Sigmoid colon (tissue), 7 donors: ENCODE measurements around the gene LRRC8D. TPM values are rescaled to one million over a fixed set of nuclear protein-coding genes. Genes with fewer than 3 reads are reported as not detected.

ENCODE experiments used
- DNase-seq: peaks from one replicate; pipeline ENCODE4 v3.0.0-alpha.2; 2019
- H3K27ac ChIP-seq, 4 donors: fragments of 200-600 bp; sonication (generic); one replicate each; pipeline ENCODE4 v1.5.1; 2016 to 2019; ENCODE audit warnings: mild to moderate bottlenecking in 1 of 4
- H3K27me3 ChIP-seq, 3 donors: fragments of 200-600 bp; sonication (generic); one replicate each; pipeline ENCODE4 v1.5.1; 2019; ENCODE audit warnings: mild to moderate bottlenecking in 1 of 3
- H3K36me3 ChIP-seq, 4 donors: fragments of 200-600 bp; sonication (generic); one replicate each; pipeline ENCODE4 v1.5.1; 2016 to 2019
- H3K4me1 ChIP-seq, 4 donors: fragments of 200-600 bp; sonication (generic); one replicate each; pipeline ENCODE4 v1.5.1; 2017 to 2019
- H3K4me3 ChIP-seq, 4 donors: fragments of 200-600 bp; sonication (generic); one replicate each; pipeline ENCODE4 v1.5.1; 2017 to 2019; ENCODE audit warnings: mild to moderate bottlenecking in 2 of 4, moderate library complexity in 1 of 4
- H3K9me3 ChIP-seq, 4 donors: fragments of 200-600 bp in 3 of 4; sonication (generic) in 3 of 4; one replicate each; pipeline versions ENCODE4 v1.5.1 to v1.6.1; 2013 to 2019
- EP300 ChIP-seq, 4 donors: sonication (generic); formaldehyde crosslinking; IDR thresholded peaks; one replicate each; pipeline ENCODE4 v1.6.1; 2017; ENCODE audit warnings: antibody characterized with exemption in 4 of 4
- POLR2A ChIP-seq, 2 donors: fragments of 450-650 bp; IDR thresholded peaks; one replicate each; pipeline ENCODE4 v1.6.1; 2016; ENCODE audit warnings: antibody characterized with exemption in 2 of 2, mild to moderate bottlenecking in 2 of 2, moderate library complexity in 2 of 2
- POLR2AphosphoS5 ChIP-seq, 4 donors: sonication (generic); formaldehyde crosslinking; IDR thresholded peaks; one replicate each; pipeline ENCODE4 v1.6.1; 2017; ENCODE audit warnings: antibody characterized with exemption in 4 of 4
- WGBS, 2 donors: extraction: QIAGEN DNeasy Blood & Tissue Kit; methylation state at CpG; one replicate each; pipeline ENCODE4 v1.1.7; 2013; 5-methylcytosine and 5-hydroxymethylcytosine counted together
- intact Hi-C: fragments of 100-400 bp; cut with DNase I; formaldehyde crosslinking; loops from one replicate; pipeline ENCODE4 v1.15.1; 2023
- polyA plus RNA-seq, 3 donors: library from polyadenylated mRNA; stranded (reverse); fragments of 200-250 nt; gene quantifications; one replicate each; pipeline ENCODE4 v1.2.3, GENCODE V29; 2013
- total RNA-seq, 4 donors: library from RNA; depleted of rRNA; stranded (reverse); fragments of >200 nt; gene quantifications; one replicate each; pipeline ENCODE4 v1.1.0, GENCODE V29; 2016
- TF ChIP-seq, protein P1 (sequence below), 4 experiments: fragments of 450-650 bp in 3 of 4; fragments of 200-600 bp in 1 of 4; IDR thresholded peaks; one replicate each; pipeline ENCODE4 v1.5.1; 2016 to 2019; ENCODE audit warnings: antibody characterized with exemption in 4 of 4, mild to moderate bottlenecking in 3 of 4, moderate library complexity in 2 of 4
- donor health status: healthy with polysubstance abuse.
- donor health status: Bipolar disorder and iron deficiency.
- donor health status: healthy.

Gene LRRC8D
- total and polyA plus RNA-seq, 7 donors: 6.0 to 21.2 (median 9.3) TPM

DNA sequence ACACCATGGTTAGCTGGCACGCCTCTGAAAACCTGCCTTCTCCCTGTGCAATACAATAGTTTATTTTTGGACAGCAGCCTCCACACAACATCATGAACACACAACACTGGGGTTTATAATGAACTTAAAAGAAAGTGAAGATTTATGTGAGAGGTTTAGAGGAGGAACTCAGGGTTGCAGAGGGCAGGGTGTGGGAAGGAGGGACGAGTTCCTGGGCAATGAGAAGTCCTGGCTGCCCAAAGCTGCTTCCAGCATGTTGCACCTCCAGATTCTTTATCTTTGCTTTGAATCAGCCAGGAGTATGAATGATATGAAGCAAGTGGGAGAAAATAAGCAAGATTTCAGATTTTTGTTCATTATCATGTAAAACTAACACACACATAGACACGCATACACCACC, 11.3 kb upstream of the LRRC8D start:
- no peaks in the 10 kb centered on the region for H3K27me3 ChIP-seq
- no peaks in the 10 kb centered on the region for H3K36me3 ChIP-seq
- no peak for TF ChIP-seq POLR2A (IDR thresholded peaks at IDR 0.05)
- no peak for DNase-seq
- WGBS, 2 donors: 85 to 88% methylated on average over 3 of the region's 3 CpGs
- intact Hi-C loops: loop anchor here (5.0 kb wide), 1 partner anchor 33 kb away; no protein-coding TSS in a partner anchor
- H3K27ac ChIP-seq: no peak overlapping the region
- H3K4me1 ChIP-seq: peaks cover 0 to 65% (median 50%) of the 10 kb centered on the region in 4 donors
- H3K4me3 ChIP-seq: no peak overlapping the region
- H3K9me3 ChIP-seq: no peaks in the 10 kb centered on the region

DNA sequence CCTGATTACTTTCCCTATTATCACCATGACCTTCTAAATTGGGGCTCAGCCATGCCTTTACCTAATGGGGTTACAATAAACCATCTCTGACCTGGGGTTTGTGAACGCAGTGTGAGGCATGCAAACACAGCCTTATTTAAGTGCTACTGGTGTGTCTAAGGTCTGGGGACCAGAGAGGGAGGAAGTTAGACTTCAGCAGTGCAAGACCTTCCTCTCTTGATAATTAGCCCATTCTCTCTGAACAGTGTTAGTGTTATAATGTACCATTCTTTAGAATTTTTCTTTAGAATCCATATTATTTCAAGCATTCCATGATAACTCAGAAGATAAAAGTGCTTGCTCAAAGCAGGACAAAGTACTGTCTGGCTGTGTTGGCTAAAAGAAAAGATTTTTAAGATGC, 10.5 kb upstream of the LRRC8D start:
- Histone ChIP-seq H3K9me3 (no peaks in the 10 kb centered on the region), H3K4me3 (no peak overlapping the region), H3K27me3 (no peaks in the 10 kb centered on the region), H3K4me1 (peaks cover 0 to 61% (median 50%) of the 10 kb centered on the region in 4 donors), H3K27ac (no peak overlapping the region), H3K36me3 (no peaks in the 10 kb centered on the region)
- intact Hi-C loops: loop anchor here (10.0 kb wide), 1 partner anchor 826 kb away; no protein-coding TSS in a partner anchor
- TF ChIP-seq, protein P1, sequence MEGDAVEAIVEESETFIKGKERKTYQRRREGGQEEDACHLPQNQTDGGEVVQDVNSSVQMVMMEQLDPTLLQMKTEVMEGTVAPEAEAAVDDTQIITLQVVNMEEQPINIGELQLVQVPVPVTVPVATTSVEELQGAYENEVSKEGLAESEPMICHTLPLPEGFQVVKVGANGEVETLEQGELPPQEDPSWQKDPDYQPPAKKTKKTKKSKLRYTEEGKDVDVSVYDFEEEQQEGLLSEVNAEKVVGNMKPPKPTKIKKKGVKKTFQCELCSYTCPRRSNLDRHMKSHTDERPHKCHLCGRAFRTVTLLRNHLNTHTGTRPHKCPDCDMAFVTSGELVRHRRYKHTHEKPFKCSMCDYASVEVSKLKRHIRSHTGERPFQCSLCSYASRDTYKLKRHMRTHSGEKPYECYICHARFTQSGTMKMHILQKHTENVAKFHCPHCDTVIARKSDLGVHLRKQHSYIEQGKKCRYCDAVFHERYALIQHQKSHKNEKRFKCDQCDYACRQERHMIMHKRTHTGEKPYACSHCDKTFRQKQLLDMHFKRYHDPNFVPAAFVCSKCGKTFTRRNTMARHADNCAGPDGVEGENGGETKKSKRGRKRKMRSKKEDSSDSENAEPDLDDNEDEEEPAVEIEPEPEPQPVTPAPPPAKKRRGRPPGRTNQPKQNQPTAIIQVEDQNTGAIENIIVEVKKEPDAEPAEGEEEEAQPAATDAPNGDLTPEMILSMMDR (IDR thresholded peaks at IDR 0.05): no peak
- TF ChIP-seq POLR2AphosphoS5 (IDR thresholded peaks at IDR 0.05) (no peak), POLR2A (IDR thresholded peaks at IDR 0.05) (no peak), EP300 (IDR thresholded peaks at IDR 0.05) (no peak)
- no peak for DNase-seq
- 73 to 75% methylated on average over 1 of the region's 1 CpG for WGBS, 2 donors

DNA sequence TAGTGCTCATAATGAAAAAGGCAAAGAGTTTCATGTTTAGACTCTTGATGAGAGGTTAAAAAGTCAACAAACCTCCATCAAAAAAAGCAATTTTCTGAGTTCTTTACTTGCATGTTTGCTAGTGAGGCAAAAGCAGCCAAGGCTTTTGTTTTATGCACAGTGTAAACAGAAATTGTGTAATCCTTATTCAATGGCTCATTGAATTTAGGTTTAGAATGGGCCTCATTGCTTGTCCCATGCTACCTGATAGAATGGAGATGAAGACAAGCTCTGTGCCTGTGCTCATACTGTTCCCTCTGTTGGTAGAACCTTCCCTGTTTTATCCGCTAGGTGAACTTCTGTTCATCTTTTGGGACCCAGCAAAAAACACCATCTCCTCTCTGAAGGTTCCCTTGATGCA, 10.0 kb upstream of the LRRC8D start:
- Histone ChIP-seq H3K36me3 (no peaks in the 10 kb centered on the region), H3K27ac (no peak overlapping the region), H3K4me1 (peaks cover 0 to 61% (median 50%) of the 10 kb centered on the region in 4 donors), H3K9me3 (no peaks in the 10 kb centered on the region), H3K4me3 (no peak overlapping the region), H3K27me3 (no peaks in the 10 kb centered on the region)
- intact Hi-C loops: loop anchor here (10.0 kb wide), 1 partner anchor 826 kb away; no protein-coding TSS in a partner anchor
- no peak for DNase-seq
- WGBS, 2 donors: 97 to 98% methylated on average over 1 of the region's 1 CpG
- no peak for TF ChIP-seq POLR2A (IDR thresholded peaks at IDR 0.05)
- no peak for TF ChIP-seq EP300 (IDR thresholded peaks at IDR 0.05)
- TF ChIP-seq POLR2AphosphoS5 (IDR thresholded peaks at IDR 0.05): no peak
- TF ChIP-seq, protein P1 (IDR thresholded peaks at IDR 0.05): no peak

DNA sequence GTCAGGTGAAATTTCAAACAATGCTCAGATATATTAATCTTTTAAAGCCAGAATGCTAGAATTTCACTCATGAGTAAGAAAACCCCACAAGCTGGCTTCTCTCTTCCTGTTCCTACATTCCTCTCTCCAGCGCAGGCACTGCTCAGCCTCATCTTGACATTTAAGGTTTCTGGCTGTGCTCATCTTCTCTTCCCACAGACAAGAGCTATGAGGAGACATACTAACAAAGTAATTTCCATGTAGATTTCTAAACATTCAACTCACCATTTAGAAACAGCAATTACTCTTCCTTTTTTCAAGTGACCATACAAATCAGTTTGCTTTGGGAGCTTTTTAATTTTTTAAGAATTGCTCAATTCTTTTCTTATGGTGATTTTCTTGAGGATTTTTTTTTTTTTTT, 7.8 kb upstream of the LRRC8D start:
- DNase-seq: peak; percentile 84
- H3K36me3 ChIP-seq: no peaks in the 10 kb centered on the region
- H3K4me1 ChIP-seq: peaks cover 0 to 59% (median 50%) of the 10 kb centered on the region in 4 donors
- TF ChIP-seq, protein P1 (IDR thresholded peaks at IDR 0.05): no peak
- TF ChIP-seq POLR2AphosphoS5 (IDR thresholded peaks at IDR 0.05) (peak; percentile 98 to 100 (median 99)), POLR2A (IDR thresholded peaks at IDR 0.05) (no peak), EP300 (IDR thresholded peaks at IDR 0.05) (peak; percentile 28 to 93 (median 62))
- H3K4me3 ChIP-seq: no peak overlapping the region
- H3K9me3 ChIP-seq: no peaks in the 10 kb centered on the region
- no peaks in the 10 kb centered on the region for H3K27me3 ChIP-seq
- 69 to 87% methylated on average over 1 of the region's 1 CpG for WGBS, 2 donors
- intact Hi-C loops: loop anchor here (10.0 kb wide), 1 partner anchor 828 kb away; no protein-coding TSS in a partner anchor
- peak overlapping the region; percentile 34 to 78 (median 73) for H3K27ac ChIP-seq

DNA sequence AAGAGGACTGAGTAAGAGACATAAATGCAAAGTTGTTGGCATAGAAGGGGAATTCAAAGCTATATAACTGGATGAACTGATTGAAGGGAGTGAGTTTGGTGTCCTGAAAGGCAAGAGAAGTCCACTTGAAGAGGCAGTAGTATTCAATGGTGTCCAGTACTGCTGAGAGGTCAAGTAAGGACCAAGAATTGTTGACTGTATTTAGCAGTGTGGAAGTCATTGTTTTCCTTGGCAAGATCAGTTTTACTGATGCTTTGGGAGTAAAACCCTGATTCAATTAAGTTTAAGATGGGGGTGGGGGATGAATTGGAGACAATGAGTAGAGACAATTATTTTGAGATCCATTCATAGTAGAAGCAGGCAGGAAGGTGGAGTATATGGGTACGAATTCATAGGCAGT, 5.8 kb upstream of the LRRC8D start:
- 91 to 92% methylated on average over 1 of the region's 1 CpG for WGBS, 2 donors
- Histone ChIP-seq H3K4me3 (no peak overlapping the region), H3K27ac (no peak overlapping the region), H3K36me3 (no peaks in the 10 kb centered on the region), H3K9me3 (no peaks in the 10 kb centered on the region), H3K27me3 (no peaks in the 10 kb centered on the region), H3K4me1 (peaks cover 0 to 40% (median 31%) of the 10 kb centered on the region in 4 donors)
- DNase-seq: no peak
- intact Hi-C loops: loop anchor here (10.0 kb wide), 1 partner anchor 830 kb away; no protein-coding TSS in a partner anchor
- TF ChIP-seq POLR2A (IDR thresholded peaks at IDR 0.05) (no peak), EP300 (IDR thresholded peaks at IDR 0.05) (no peak), POLR2AphosphoS5 (IDR thresholded peaks at IDR 0.05) (no peak)
- TF ChIP-seq, protein P1 (IDR thresholded peaks at IDR 0.05): no peak
